Measurements from ENCODE around the gene WRAP73. TPM values are rescaled to one million over a fixed set of nuclear protein-coding genes. Genes with fewer than 3 reads are reported as not detected.
A peak's percentile ranks its signal among the peaks of the same experiment; 100 is the strongest.

The WRAP73 gene
- total RNA-seq, 1 donor from 2014 or later, result 15.5 TPM

- TF ChIP-seq CTCF (IDR thresholded peaks at IDR 0.05), result no peak
- Mint-ChIP-seq H3K27ac (ENCODE audit: unreplicated experiment) (no peak within 1 kb of the TSS), H3K4me1 (ENCODE audit: low read depth) (peaks cover 28% of the 10 kb centered on the region), H3K36me3 (ENCODE audit: low read depth) (no peaks in the 10 kb centered on the region), H3K4me3 (ENCODE audit: unreplicated experiment) (peak within 1 kb of the TSS; percentile 67), H3K9me3 (ENCODE audit: low read depth) (no peaks in the 10 kb centered on the region), H3K27me3 (ENCODE audit: low read depth) (peaks cover 2% of the 10 kb centered on the region)
- no peak for DNase-seq (ENCODE audit: low spot score)
Observed at GRCh38 chr1:3611170-3612019, 38.5 kb downstream of the WRAP73 start, which contains the start of gene MEGF6. Gene MEGF6 (minus strand): TSS chr1:3611508. CDS start chr1:3611268, 240 bp downstream.

- Mint-ChIP-seq H3K36me3 (ENCODE audit: low read depth) (no peaks in the 10 kb centered on the region), H3K4me3 (ENCODE audit: unreplicated experiment) (peak overlapping the region; percentile 67), H3K4me1 (ENCODE audit: low read depth) (peaks cover 28% of the 10 kb centered on the region), H3K27ac (ENCODE audit: unreplicated experiment) (no peak overlapping the region), H3K9me3 (ENCODE audit: low read depth) (no peaks in the 10 kb centered on the region), H3K27me3 (ENCODE audit: low read depth) (peaks cover 2% of the 10 kb centered on the region)
- no peak for TF ChIP-seq CTCF (IDR thresholded peaks at IDR 0.05)
- no peak for DNase-seq (ENCODE audit: low spot score)
Observed at GRCh38 chr1:3610527-3611169, 39.3 kb downstream of the WRAP73 start.

- peaks cover 2% of the 10 kb centered on the region for H3K27me3 Mint-ChIP-seq (ENCODE audit: low read depth)
- DNase-seq (ENCODE audit: low spot score), result no peak
- H3K27ac Mint-ChIP-seq (ENCODE audit: unreplicated experiment), result no peak overlapping the region
- H3K4me1 Mint-ChIP-seq (ENCODE audit: low read depth), result peaks cover 26% of the 10 kb centered on the region
- H3K9me3 Mint-ChIP-seq (ENCODE audit: low read depth), result no peaks in the 10 kb centered on the region
- no peak for TF ChIP-seq CTCF (IDR thresholded peaks at IDR 0.05)
- H3K36me3 Mint-ChIP-seq (ENCODE audit: low read depth), result no peaks in the 10 kb centered on the region
- peak overlapping the region; percentile 67 for H3K4me3 Mint-ChIP-seq (ENCODE audit: unreplicated experiment)
Observed at GRCh38 chr1:3609769-3610526, 40.0 kb downstream of the WRAP73 start.

GRCh38 chr1:3609016-3609768 lies 40.7 kb downstream of the WRAP73 start:
- Mint-ChIP-seq H3K4me3 (ENCODE audit: unreplicated experiment) (no peak overlapping the region), H3K9me3 (ENCODE audit: low read depth) (no peaks in the 10 kb centered on the region), H3K36me3 (ENCODE audit: low read depth) (no peaks in the 10 kb centered on the region), H3K27me3 (ENCODE audit: low read depth) (peaks cover 2% of the 10 kb centered on the region), H3K27ac (ENCODE audit: unreplicated experiment) (no peak overlapping the region), H3K4me1 (ENCODE audit: low read depth) (peaks cover 26% of the 10 kb centered on the region)
- no peak for DNase-seq (ENCODE audit: low spot score)
- no peak for TF ChIP-seq CTCF (IDR thresholded peaks at IDR 0.05)
